Measurements from ENCODE around the gene CCDC27. TPM values are rescaled to one million over a fixed set of nuclear protein-coding genes. Genes with fewer than 3 reads are reported as not detected.

CCDC27 gene
- not detected for total RNA-seq

GRCh38 chr1:3752400-3752945 is at the start of gene CCDC27:
CCDC27 (plus strand) TSS chr1:3752450; CDS start chr1:3752482, 32 bp downstream.

GRCh38 chr1:3772715-3773571 is 20.7 kb downstream of the CCDC27 start, which contains the start of gene SMIM1:
SMIM1 (plus strand) TSS chr1:3772749; CDS start chr1:3775374, 2,625 bp downstream.

DNA sequence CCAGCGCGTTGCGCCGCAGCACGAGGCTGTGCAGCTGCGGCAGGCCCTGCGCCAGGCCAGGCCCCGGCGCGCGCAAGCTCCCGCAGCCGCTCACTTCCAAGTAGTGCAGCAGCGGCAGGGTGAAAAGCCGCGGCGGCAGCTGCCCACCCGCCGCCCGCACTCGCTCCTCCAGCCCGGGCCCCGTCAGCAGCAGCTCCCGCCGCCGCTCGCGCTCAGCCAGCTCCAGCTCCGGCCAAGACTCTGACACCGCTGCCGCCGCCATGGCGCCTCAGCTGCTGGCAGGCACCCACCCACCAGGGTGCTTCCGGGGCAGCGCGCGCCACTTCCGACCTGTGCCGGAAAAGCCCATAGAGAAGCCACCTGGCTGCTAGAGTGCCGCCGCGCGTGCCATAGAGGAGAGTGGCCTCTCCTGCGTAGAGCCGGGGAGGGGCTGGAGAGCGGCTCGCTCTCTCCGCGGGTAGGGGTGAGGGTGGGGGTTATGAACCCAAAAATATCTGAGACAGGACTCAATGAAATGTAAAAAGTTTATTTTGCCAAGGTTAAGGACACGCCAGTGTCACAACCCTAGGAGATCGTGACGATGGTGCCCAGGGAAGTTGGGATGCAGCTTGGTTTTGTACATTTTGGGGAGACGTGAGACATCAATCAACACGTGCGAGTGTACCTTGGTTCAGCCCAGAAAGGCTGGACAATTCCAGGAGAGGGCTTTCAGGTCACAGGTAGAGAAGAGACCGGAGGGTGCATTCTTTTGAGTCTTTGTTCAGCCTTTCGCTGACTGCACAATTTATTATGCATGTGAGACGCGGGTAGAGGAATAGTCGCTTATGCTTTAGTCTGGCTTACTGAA is 44.2 kb downstream of the CCDC27 start, which contains the start of gene LRRC47:
TSS of gene LRRC47 (minus strand) at position 284 of the 847 bp plus-strand sequence. CDS start at position 262, 22 bp downstream.

Small RNAs within 50 kb of the gene (small RNA-seq; reads per million reads assigned to genes)
- gene RF02197 (0 reads per million in 2 donors), gene RN7SL574P (0 to 0.26 reads per million in 2 donors)

Other genes with a start within 250 kb of the CCDC27 start
- gene MEGF6, start 140.9 kb upstream of the CCDC27 start, total RNA-seq: 1 to 10 TPM in 1 of 2 donors, under 1 TPM in 1; 1.00 to 1.7 TPM
- gene TPRG1L, start 127.4 kb upstream of the CCDC27 start, total RNA-seq: 10 to 100 TPM; 11.3 to 13.4 TPM
- gene WRAP73, start 102.3 kb upstream of the CCDC27 start, total RNA-seq: 10 to 100 TPM in 1 of 2 donors, 1 to 10 TPM in 1; 10.0 to 13.3 TPM
- under 1 TPM in 1 of 2 donors, not detected in 1; under 0.01 TPM for gene TP73, start 99.9 kb upstream of the CCDC27 start, total RNA-seq
- 1 to 10 TPM; 1.4 to 3.3 TPM for gene SMIM1, start 20.3 kb downstream of the CCDC27 start, total RNA-seq
- gene LRRC47, start 44.0 kb downstream of the CCDC27 start, total RNA-seq: 10 to 100 TPM; 25.1 to 37.3 TPM
- 10 to 100 TPM; 18.9 to 23.0 TPM for gene CEP104, start 104.8 kb downstream of the CCDC27 start, total RNA-seq
- gene DFFB, start 105.0 kb downstream of the CCDC27 start, total RNA-seq: 10 to 100 TPM; 10.3 to 14.5 TPM
- 10 to 100 TPM; 18.6 to 33.0 TPM for gene C1orf174, start 147.8 kb downstream of the CCDC27 start, total RNA-seq

Measured in melanocyte of skin (primary cell).